Naive B cell (primary cell): ENCODE data around the gene TRIM3. TPM values are rescaled to one million over a fixed set of nuclear protein-coding genes. Genes with fewer than 3 reads are reported as not detected.
A peak's percentile ranks its signal among the peaks of the same experiment; 100 is the strongest.
"Not testable (repeated sequence)": the region's sequence is repeated elsewhere in the genome, so short reads cannot be mapped to it uniquely, and the experiment has no call there.

Experiments used
- ATAC-seq, 2 donors: fragments of 150-1000 bp; cut with Tn5 transposase; 2 replicates each; pipeline ENCODE4 v1.10.0; 2021; ENCODE audit warnings: low read depth in 2 of 2, mild to moderate bottlenecking in 2 of 2, moderate library complexity in 2 of 2
- DNase-seq: peaks from one replicate; pipeline ENCODE4 v3.0.0; 2022
- H3K27ac Mint-ChIP-seq, 6 donors: one replicate each; pipeline ENCODE4 v1.8.0; 2020 to 2022; ENCODE audit warnings: mild to moderate bottlenecking in 6 of 6, mixed read lengths in 6 of 6, moderate library complexity in 5 of 6, inconsistent platforms in 2 of 6
- H3K27me3 Mint-ChIP-seq, 3 donors: one replicate each; pipeline ENCODE4 v1.8.0; 2021 to 2022; ENCODE audit warnings: mixed read lengths in 3 of 3, mild to moderate bottlenecking in 1 of 3
- H3K36me3 Mint-ChIP-seq, 2 donors: one replicate each; pipeline ENCODE4 v1.8.0; 2020 to 2022; ENCODE audit warnings: mixed read lengths in 2 of 2, inconsistent platforms in 1 of 2, mild to moderate bottlenecking in 1 of 2
- H3K4me1 Mint-ChIP-seq, 3 donors: one replicate each; pipeline ENCODE4 v1.8.0; 2020 to 2022; ENCODE audit warnings: mixed read lengths in 3 of 3, inconsistent platforms in 1 of 3, mild to moderate bottlenecking in 1 of 3, moderate library complexity in 1 of 3
- H3K4me3 Mint-ChIP-seq, 8 donors: one replicate each; pipeline ENCODE4 v1.8.0; 2020 to 2022; ENCODE audit warnings: mild to moderate bottlenecking in 8 of 8, mixed read lengths in 8 of 8, moderate library complexity in 8 of 8, inconsistent platforms in 2 of 8
- H3K9me3 Mint-ChIP-seq, 7 donors: one replicate each; pipeline ENCODE4 v1.8.0; 2020 to 2022; ENCODE audit warnings: mixed read lengths in 7 of 7, mild to moderate bottlenecking in 5 of 7, inconsistent platforms in 2 of 7, moderate library complexity in 1 of 7
- polyA plus RNA-seq, 6 donors: library from polyadenylated mRNA; unstranded; fragments of 300-500 nt; fragmentation: Illumina TruSeq; gene quantifications; one replicate each; pipeline ENCODE4 v1.2.3, GENCODE V29; 2021; ENCODE audit warnings: low read depth in 6 of 6

TRIM3 gene
- 1 to 10 TPM in 4 of 6 donors, under 1 TPM in 2; 0.88 to 2.7 (median 1.8) TPM for polyA plus RNA-seq

DNA sequence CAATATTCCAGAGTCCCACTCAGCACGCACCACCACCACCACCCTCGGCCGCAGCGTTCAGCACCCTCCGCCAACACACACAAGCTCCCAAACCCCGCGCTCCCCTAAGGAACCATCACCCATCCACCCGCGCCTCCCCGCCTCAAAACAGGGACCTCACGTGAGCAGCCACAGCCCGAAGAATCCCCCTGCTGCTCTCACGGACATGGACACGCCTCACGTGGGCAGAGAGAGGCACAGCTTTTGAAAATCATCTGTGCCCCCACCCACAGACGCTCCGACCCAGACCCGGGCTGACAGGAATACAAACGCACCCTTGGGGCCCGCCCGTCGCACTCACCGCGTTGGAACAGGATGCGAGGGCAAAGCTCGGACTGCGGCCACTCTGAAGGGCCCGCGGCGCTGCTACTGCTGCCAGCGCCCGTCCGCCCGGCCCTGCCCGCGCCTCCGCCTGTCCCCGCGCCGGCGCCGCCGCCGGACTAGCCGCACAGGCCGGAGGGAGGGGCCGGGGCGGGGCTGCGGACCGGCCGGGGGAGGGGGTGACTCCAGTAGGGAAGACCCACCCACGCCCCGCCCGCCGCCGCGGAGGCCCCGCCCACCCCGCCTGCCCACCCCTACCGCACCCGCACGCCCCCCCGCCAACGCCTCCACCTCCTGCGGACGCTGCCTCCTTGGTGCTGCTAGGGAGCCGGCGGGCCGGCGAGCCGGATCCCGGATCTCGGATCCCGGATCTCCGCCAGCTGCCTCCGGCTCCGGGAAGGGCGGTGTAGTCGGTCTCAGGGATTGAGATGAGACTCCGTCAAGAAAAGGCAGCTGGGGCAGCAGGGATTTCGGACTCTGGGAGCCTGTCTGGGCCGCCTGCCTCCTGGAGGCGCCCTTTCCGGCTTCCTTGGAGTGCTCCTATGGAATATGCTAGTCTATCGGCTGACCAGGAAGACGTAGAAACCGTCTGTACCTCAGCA lies at the start of gene TRIM3:
Gene TRIM3, minus strand, starts transcription at position 491 of the 962 bp plus-strand sequence. CDS start 8,246 bp downstream, outside the sequence.
- Mint-ChIP-seq H3K27ac (peak within 1 kb of the TSS; percentile 80 to 94 (median 90)), H3K4me1 (peaks cover 4 to 32% (median 22%) of the 10 kb centered on the region in 3 donors), H3K9me3 (no peaks in the 10 kb centered on the region), H3K36me3 (no peaks in the 10 kb centered on the region), H3K4me3 (peak within 1 kb of the TSS; percentile 83 to 96 (median 91)), H3K27me3 (no peaks in the 10 kb centered on the region)
- ATAC-seq (peak; percentile 76 to 82), DNase-seq (peak; percentile 71)

DNA sequence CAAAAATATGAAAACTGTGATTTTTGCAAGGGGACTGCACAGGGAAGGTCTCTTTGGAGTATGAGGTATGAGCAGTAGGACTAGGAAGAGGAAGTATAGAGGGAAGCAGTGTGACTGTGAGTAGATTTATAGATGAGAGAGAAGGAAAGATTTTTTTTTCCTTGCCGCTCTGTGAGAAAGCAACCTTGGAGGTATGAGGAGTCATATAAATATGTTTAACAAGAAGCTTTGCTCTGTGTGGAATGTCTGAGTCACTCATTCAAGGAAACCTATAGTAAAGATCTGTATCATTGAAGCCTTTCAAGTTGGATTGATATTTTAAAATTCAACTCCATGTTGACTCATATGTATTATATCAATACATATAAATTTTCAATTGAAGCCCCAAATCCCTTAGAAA lies 49.5 kb upstream of the TRIM3 start:
- Mint-ChIP-seq H3K4me1 (peaks cover 9 to 16% (median 13%) of the 10 kb centered on the region in 3 donors), H3K27ac (no peak overlapping the region), H3K36me3 (peaks cover 16 to 17% of the 10 kb centered on the region in 2 donors), H3K4me3 (no peak overlapping the region), H3K27me3 (no peaks in the 10 kb centered on the region), H3K9me3 (no peaks in the 10 kb centered on the region)
- ATAC-seq = no peak
- no peak for DNase-seq

DNA sequence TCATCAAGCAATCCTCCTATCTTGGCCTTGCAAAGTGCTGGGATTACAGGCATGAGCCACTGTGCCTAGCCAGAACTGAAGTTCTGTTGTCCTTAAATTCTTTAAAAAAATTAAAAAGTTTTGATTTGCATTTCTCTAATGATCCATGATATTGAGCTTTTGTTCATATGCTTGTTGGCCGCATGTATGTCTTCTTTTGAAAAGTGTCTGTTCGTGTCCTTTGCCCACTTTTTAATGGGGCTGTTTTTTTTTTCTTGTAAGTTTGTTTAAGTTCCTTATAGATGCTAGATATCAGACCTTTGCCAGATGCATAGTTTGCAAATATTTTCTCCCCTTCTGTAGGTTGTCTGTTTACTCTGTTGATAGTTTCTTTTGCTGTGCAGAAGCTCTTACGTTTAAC lies 48.2 kb upstream of the TRIM3 start:
- not testable (repeated sequence) for ATAC-seq, DNase-seq, H3K9me3 Mint-ChIP-seq, H3K4me3 Mint-ChIP-seq, H3K27me3 Mint-ChIP-seq
- Mint-ChIP-seq H3K36me3 (peaks cover 16 to 18% of the 10 kb centered on the region in 2 donors), H3K4me1 (peaks cover 9 to 11% (median 10%) of the 10 kb centered on the region in 3 donors), H3K27ac (peak overlapping the region in 1 of 6 donors; percentile 1)

DNA sequence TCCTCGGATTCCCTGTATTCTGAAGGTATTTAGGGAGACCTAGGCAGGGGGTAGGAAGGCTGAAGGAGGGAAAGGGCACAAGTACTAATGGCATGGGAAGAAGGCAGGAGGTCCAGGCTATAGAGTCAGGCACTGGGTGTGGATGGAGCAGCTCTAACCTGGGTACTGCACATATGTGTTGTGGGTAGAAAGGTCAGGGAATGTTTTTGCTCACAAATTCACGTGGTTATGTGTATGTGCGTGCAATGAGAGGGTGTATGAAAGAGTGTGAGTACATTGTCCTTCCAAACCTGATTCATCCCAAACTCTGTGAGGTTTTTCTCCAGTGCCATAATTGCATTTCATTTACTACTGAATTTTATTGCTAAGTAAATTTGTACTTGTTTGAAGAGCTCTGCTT lies 46.5 kb upstream of the TRIM3 start:
- H3K9me3 Mint-ChIP-seq = peaks cover 0 to 3% (median 0%) of the 10 kb centered on the region in 7 donors
- DNase-seq (no peak), ATAC-seq (no peak)
- H3K36me3 Mint-ChIP-seq = peaks cover 31 to 33% of the 10 kb centered on the region in 2 donors
- H3K27me3 Mint-ChIP-seq = no peaks in the 10 kb centered on the region
- no peak overlapping the region for H3K4me3 Mint-ChIP-seq
- H3K4me1 Mint-ChIP-seq = peaks cover 0 to 5% (median 0%) of the 10 kb centered on the region in 3 donors
- H3K27ac Mint-ChIP-seq = no peak overlapping the region

DNA sequence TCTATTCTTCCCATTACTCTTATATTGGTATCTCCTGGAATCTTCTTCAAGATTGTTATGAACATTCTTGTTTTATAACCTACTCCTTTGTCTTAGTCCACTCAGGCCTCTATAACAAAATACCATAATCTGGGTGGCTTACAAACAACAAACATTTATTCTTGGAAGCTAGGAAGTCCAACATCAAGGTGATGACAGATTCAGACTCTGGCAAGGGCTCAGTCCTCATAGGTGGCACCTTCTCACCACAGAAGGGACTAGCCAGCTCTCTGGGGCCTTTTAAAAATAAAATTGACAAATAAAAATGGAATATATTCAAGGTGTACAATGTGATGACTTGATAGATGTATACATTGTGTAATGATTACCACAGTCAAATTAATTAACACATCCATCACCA lies 43.1 kb upstream of the TRIM3 start:
- Mint-ChIP-seq H3K4me1 (peaks cover 0 to 5% (median 0%) of the 10 kb centered on the region in 3 donors), H3K27ac (peak overlapping the region in 2 of 6 donors; percentile 17 to 34), H3K27me3 (no peaks in the 10 kb centered on the region), H3K36me3 (peaks cover 42 to 51% of the 10 kb centered on the region in 2 donors), H3K9me3 (peaks cover 0 to 10% (median 3%) of the 10 kb centered on the region in 7 donors), H3K4me3 (no peak overlapping the region)
- no peak for ATAC-seq
- DNase-seq = no peak

DNA sequence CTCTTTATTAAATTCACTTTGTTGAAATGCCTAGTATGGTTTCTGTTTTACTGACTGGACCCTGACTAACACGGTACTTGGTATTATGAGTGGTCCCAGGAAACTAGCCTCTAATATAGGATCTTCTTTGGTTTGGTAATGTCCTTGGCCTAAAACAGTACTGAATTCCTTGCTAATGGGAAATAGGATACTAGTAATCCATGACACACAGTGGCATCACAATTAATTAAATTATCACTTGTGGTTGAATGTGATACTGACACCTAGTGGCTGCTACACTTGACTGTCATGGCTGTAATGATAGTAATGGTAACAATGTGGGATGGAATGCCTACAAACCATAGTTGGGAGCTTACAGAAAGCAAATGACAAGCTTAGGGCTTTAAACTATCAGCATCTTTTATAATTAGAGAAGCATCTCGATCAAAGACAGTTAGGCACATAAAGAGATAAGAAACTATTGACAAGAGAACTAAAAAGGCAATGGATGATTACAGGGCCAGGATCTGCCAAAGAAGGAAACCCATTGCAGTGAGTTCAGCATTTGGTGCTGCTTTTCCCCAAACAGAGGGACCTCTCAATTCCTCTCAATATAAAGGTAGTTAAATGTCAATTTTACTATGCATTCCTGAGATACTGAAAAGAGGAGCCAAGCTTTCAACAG lies 32.0 kb upstream of the TRIM3 start:
- Mint-ChIP-seq H3K4me3 (no peak overlapping the region), H3K27me3 (no peaks in the 10 kb centered on the region), H3K36me3 (peaks cover 9 to 12% of the 10 kb centered on the region in 2 donors), H3K4me1 (peaks cover 0 to 5% (median 0%) of the 10 kb centered on the region in 3 donors), H3K27ac (no peak overlapping the region), H3K9me3 (no peaks in the 10 kb centered on the region)
- DNase-seq (peak; percentile 15), ATAC-seq (peak in 1 of 2 donors; percentile 54)

DNA sequence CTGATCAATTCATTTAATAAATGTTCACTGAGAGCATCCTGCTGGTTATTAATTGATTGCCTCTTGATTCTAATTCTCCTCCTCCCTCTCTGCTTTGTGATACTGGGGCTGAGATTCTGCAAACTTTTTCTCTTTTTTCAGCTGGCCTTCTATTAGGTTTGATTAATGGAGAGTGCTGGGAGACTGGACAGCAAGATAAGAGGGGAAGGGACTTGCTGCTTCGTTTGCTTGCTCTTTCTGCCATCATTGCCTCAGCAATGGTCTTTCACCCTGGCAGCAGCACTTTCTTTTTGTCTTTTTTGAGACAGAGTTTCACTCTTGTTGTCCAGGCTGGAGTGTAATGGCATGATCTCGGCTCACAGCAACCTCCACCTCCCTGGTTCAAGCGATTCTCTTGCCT lies 30.4 kb upstream of the TRIM3 start:
- Mint-ChIP-seq H3K27ac (peak overlapping the region in 2 of 6 donors; percentile 9 to 20), H3K4me3 (no peak overlapping the region), H3K27me3 (no peaks in the 10 kb centered on the region), H3K4me1 (peaks cover 0 to 5% (median 0%) of the 10 kb centered on the region in 3 donors), H3K9me3 (no peaks in the 10 kb centered on the region), H3K36me3 (peaks cover 5 to 12% of the 10 kb centered on the region in 2 donors)
- ATAC-seq (no peak), DNase-seq (no peak)

DNA sequence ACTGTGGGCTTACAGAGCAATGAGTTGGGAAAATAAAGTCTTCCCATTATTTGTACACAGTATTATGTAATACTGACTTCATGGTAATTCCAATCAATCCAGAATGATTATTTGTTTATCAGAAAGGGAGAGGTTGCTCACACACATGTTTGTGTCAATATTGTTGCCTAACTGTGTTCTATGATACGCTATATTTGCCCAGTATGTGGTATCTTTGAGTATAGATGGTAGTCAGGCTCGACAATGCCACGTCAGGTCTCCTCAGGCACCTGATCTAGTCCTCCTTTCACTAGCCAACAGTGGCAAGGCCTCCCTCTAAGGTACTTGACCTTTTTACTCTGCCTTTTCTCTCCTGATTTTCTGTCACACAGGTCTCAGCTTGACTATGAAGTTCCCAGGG lies 28.6 kb upstream of the TRIM3 start:
- ATAC-seq (no peak), DNase-seq (no peak)
- Mint-ChIP-seq H3K9me3 (no peaks in the 10 kb centered on the region), H3K36me3 (peaks cover 5 to 12% of the 10 kb centered on the region in 2 donors), H3K4me1 (peaks cover 0 to 9% (median 2%) of the 10 kb centered on the region in 3 donors), H3K4me3 (no peak overlapping the region), H3K27ac (peak overlapping the region in 2 of 6 donors; percentile 21 to 47), H3K27me3 (no peaks in the 10 kb centered on the region)

DNA sequence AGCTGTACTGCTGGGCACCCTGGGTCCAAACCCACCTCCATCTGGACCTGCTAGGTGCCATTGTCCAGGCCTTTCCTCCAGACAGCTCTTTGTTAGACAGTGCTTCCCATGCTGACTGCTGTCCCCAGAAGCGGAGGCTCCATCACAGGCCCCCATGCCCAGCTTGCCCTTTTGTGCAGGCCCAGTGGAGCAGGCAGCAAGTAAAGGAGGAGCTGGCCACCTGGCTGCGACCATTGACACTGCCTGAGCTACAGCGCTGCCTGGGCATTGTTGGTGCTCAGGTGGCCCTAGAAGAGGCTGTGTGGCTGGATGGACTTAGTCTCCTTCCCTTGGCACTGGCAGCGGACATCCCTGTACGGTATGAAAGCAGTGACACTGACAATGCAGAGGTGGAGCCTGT lies 24.8 kb upstream of the TRIM3 start:
- no peak for DNase-seq
- Mint-ChIP-seq H3K9me3 (no peaks in the 10 kb centered on the region), H3K27ac (peak overlapping the region in 1 of 6 donors; percentile 37), H3K27me3 (no peaks in the 10 kb centered on the region), H3K36me3 (peaks cover 5 to 10% of the 10 kb centered on the region in 2 donors), H3K4me3 (peak overlapping the region in 1 of 8 donors; percentile 16), H3K4me1 (peaks cover 8 to 11% (median 8%) of the 10 kb centered on the region in 3 donors)
- no peak for ATAC-seq

DNA sequence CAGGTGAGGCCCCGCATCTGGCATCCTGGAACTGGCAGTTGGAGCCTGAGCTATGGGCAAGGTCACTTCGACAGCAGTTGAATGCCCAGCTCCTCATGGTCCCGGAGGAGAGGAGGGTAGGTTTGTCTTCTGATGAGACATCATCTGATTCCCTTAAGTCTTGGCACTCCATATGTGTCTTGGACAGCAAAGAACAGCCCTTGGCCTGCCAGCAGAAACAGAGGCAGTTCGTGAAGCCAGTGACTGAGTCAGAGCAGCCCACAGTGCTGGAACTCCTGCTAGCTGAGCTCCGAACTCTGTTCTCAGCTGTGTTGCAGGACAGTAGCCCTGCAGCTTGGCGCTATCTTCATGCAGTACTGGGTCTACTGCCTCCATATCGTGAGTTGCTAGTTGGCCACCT lies 24.4 kb upstream of the TRIM3 start:
- no peak for ATAC-seq
- Mint-ChIP-seq H3K4me3 (no peak overlapping the region), H3K4me1 (peaks cover 8 to 11% (median 8%) of the 10 kb centered on the region in 3 donors), H3K36me3 (peaks cover 5 to 6% of the 10 kb centered on the region in 2 donors), H3K27me3 (no peaks in the 10 kb centered on the region), H3K9me3 (no peaks in the 10 kb centered on the region), H3K27ac (no peak overlapping the region)
- DNase-seq = no peak

DNA sequence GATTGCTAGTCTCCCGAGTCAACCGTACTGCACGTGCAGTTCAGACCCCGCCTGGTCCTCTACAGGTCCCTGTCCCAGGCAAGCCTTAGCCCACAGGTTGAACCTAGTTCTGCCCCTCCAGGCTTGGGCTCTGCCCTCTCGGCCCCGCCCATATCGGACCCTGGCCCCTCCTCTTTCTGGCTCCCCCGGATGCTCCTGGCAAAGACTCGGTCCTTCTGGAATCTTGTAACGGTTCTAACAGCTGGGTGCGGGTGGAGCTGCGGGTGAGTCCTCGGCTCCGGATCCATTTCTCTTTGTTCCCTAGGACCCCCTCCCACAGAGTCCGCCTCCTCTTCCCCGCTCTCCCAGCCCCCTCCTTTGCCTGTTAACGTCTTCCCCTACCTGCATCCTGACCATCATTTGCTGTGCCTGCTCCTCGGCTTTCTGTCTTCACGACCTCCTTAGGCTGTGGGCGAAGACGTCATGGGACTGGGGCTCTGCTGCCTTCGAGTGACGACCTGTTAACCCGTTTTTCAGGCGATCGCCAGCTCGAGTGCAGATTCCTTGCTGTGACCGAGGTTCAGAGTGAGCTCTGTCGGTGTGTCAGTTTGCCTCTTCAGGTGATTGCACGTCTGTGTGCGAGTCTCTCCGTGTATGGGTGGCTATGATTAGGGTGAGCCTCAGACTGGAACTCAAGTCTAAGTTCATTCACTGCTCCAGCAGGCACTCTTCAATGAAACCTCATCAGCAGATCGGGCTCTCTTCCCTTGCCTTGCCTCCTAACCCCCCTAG lies 23.5 kb upstream of the TRIM3 start, which contains the start of gene DNHD1:
Gene DNHD1, plus strand, starts transcription at position 212 of the 771 bp plus-strand sequence. CDS start 936 bp downstream, outside the sequence.
- Mint-ChIP-seq H3K27me3 (no peaks in the 10 kb centered on the region), H3K4me3 (no peak within 1 kb of the TSS), H3K9me3 (no peaks in the 10 kb centered on the region), H3K36me3 (peaks cover 9 to 14% of the 10 kb centered on the region in 2 donors), H3K27ac (peak within 1 kb of the TSS in 3 of 6 donors; percentile 12 to 59 (median 47)), H3K4me1 (peaks cover 8 to 14% (median 8%) of the 10 kb centered on the region in 3 donors)
- DNase-seq (no peak), ATAC-seq (no peak)

DNA sequence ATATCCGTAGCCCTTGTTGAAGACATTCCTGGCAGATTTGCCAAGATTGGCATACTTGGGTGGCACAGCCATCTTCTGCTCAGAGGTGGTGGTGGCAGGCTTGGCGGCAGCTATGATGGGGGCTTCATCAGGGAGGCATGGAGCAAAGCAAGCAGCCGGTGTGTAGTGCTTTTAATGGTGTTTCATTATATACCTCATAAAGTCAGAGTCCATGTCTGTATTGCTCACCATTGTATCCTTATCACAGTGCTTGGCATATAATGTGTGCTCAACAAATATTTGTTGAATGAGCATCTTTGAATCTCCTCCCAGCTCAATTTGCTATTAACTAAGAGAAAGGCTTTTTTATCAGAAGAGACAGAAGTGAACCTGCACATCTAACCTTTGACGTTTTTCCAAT lies 15.6 kb upstream of the TRIM3 start:
- H3K9me3 Mint-ChIP-seq = no peaks in the 10 kb centered on the region
- DNase-seq (no peak), ATAC-seq (no peak)
- peaks cover 4 to 14% (median 7%) of the 10 kb centered on the region in 3 donors for H3K4me1 Mint-ChIP-seq
- peak overlapping the region in 4 of 6 donors; percentile 3 to 67 (median 16) for H3K27ac Mint-ChIP-seq
- peaks cover 12% of the 10 kb centered on the region in 2 donors for H3K36me3 Mint-ChIP-seq
- no peak overlapping the region for H3K4me3 Mint-ChIP-seq
- H3K27me3 Mint-ChIP-seq = no peaks in the 10 kb centered on the region
